H1 (cell line): Measurements from ENCODE around the gene EPHA3. TPM values are rescaled to one million over a fixed set of nuclear protein-coding genes. Genes with fewer than 3 reads are reported as not detected.

Experiments
- CTCF ChIA-PET: fragments of 300-600 bp; sonication (Branson Sonifier 250); formaldehyde crosslinking; loops from one replicate; lab custom pipeline; 2021; ENCODE audit not compliant: partially characterized antibody; lab: Charles Lee
- POLR2A ChIA-PET: fragments of 300-600 bp; sonication (Branson Sonifier 250); formaldehyde crosslinking; loops from one replicate; lab custom pipeline; 2021; ENCODE audit warnings: inconsistent platforms; ENCODE audit not compliant: partially characterized antibody; lab: Charles Lee
- DNase-seq, 2 experiments: peaks; one replicate each; pipeline versions ENCODE4 v3.0.0 to v3.0.0-alpha.2; 2010 to 2022; ENCODE audit warnings: low spot score in 2 of 2, low read depth in 1 of 2, mixed read lengths in 1 of 2
- FAIRE-seq: peaks from 2 replicates; lab custom pipeline; 2011; peaks lifted over from hg19 to GRCh38; lab: Jason Lieb, UNC
- H2AFZ ChIP-seq: 2 replicates; pipeline ENCODE4 v1.8.1; 2012; ENCODE audit warnings: low read length, inconsistent platforms
- H2AK5ac ChIP-seq: 2 replicates; pipeline ENCODE4 v1.6.1; 2013; ENCODE audit warnings: low read depth, low read length
- H2BK120ac ChIP-seq: replicated peaks from 2 replicates; pipeline ENCODE3; 2013; ENCODE audit warnings: low read depth, low read length, inconsistent platforms
- H2BK12ac ChIP-seq: 2 replicates; pipeline ENCODE4 v1.6.1; 2013; ENCODE audit warnings: low read depth, low read length
- H2BK15ac ChIP-seq: 2 replicates; pipeline ENCODE4 v1.6.1; 2013; ENCODE audit warnings: low read length
- H2BK20ac ChIP-seq: 2 replicates; pipeline ENCODE4 v1.6.1; 2013; ENCODE audit warnings: low read length
- H2BK5ac ChIP-seq: 2 replicates; pipeline ENCODE4 v1.6.1; 2013; ENCODE audit warnings: low read depth, low read length
- H3K14ac ChIP-seq: 2 replicates; pipeline ENCODE4 v1.6.1; 2013; ENCODE audit warnings: inconsistent platforms; ENCODE audit not compliant: insufficient read length
- H3K18ac ChIP-seq: 2 replicates; pipeline ENCODE4 v1.6.1; 2013; ENCODE audit warnings: low read length; ENCODE audit errors: extremely low read depth
- H3K23ac ChIP-seq: 2 replicates; pipeline ENCODE4 v1.6.1; 2013; ENCODE audit warnings: inconsistent platforms; ENCODE audit not compliant: insufficient read length
- H3K23me2 ChIP-seq: 2 replicates; pipeline ENCODE4 v1.6.1; 2013; ENCODE audit warnings: low read depth, low read length
- H3K27ac ChIP-seq: 2 replicates; pipeline ENCODE4 v1.6.1; 2011; ENCODE audit warnings: low read depth, low read length, inconsistent platforms
- H3K27me3 ChIP-seq, 4 experiments: replicated peaks in 1 of 4; 1 replicate in 1 of 4; 2 replicates in 3 of 4; pipeline versions ENCODE4 v1.6.1 to v1.8.1; 2011 to 2013; ENCODE audit warnings: low read length in 3 of 4, mild to moderate bottlenecking in 3 of 4, inconsistent platforms in 2 of 4, mixed read lengths in 2 of 4, moderate library complexity in 1 of 4; ENCODE audit not compliant: control insufficient read depth in 3 of 4, insufficient read depth in 3 of 4; ENCODE audit errors: extremely low read depth in 1 of 4
- H3K36me3 ChIP-seq, 4 experiments: 2 replicates each; pipeline versions ENCODE4 v1.6.1 to v1.8.1; 2011 to 2013; ENCODE audit warnings: mild to moderate bottlenecking in 4 of 4, low read length in 3 of 4, moderate library complexity in 2 of 4, control low read depth in 1 of 4, inconsistent platforms in 1 of 4; ENCODE audit not compliant: insufficient read depth in 4 of 4, control insufficient read depth in 2 of 4
- H3K4ac ChIP-seq: replicated peaks from 2 replicates; pipeline ENCODE3; 2013; ENCODE audit warnings: low read length, low read depth, mixed read lengths, inconsistent platforms; ENCODE audit not compliant: insufficient read length
- H3K4me1 ChIP-seq, 4 experiments: replicated peaks in 1 of 4; 1 replicate in 1 of 4; 2 replicates in 3 of 4; pipeline versions ENCODE4 v1.6.1 to v1.8.1; 2011 to 2013; ENCODE audit warnings: low read length in 3 of 4, inconsistent platforms in 2 of 4, mixed read lengths in 1 of 4; ENCODE audit not compliant: insufficient read depth in 4 of 4, control insufficient read depth in 3 of 4
- H3K4me2 ChIP-seq, 2 experiments: 2 replicates each; pipeline versions ENCODE4 v1.6.1 to v1.8.1; 2011 to 2013; ENCODE audit warnings: low read depth in 2 of 2, low read length in 2 of 2, control low read depth in 1 of 2, inconsistent platforms in 1 of 2, mild to moderate bottlenecking in 1 of 2; ENCODE audit not compliant: insufficient read depth in 1 of 2
- H3K4me3 ChIP-seq, 4 experiments: fragments of 200-600, 300-600 bp in 1 of 4; sonication (generic), shearing (Covaris generic), sonication (Bioruptor Twin) in 1 of 4; 2 replicates each; pipeline versions ENCODE4 v1.5.1 to v1.8.1; 2011 to 2016; ENCODE audit warnings: low read length in 4 of 4, low read depth in 3 of 4, control low read depth in 2 of 4, inconsistent platforms in 2 of 4, mild to moderate bottlenecking in 2 of 4, mixed read lengths in 1 of 4, moderate library complexity in 1 of 4; ENCODE audit not compliant: insufficient read depth in 2 of 4; ENCODE audit errors: extremely low read depth in 1 of 4
- H3K56ac ChIP-seq: replicated peaks from 2 replicates; pipeline ENCODE3; 2013; ENCODE audit warnings: low read depth, mild to moderate bottlenecking, mixed read lengths, low read length, inconsistent platforms; ENCODE audit not compliant: insufficient read length
- H3K79me1 ChIP-seq: 2 replicates; pipeline ENCODE4 v1.6.1; 2013; ENCODE audit warnings: low read depth, low read length, control low read depth
- H3K79me2 ChIP-seq, 2 experiments: 2 replicates each; pipeline versions ENCODE4 v1.6.1 to v1.8.1; 2012 to 2013; ENCODE audit warnings: low read length in 2 of 2, mild to moderate bottlenecking in 2 of 2, inconsistent platforms in 1 of 2; ENCODE audit not compliant: insufficient read depth in 2 of 2, control insufficient read depth in 1 of 2
- H3K9ac ChIP-seq, 4 experiments: replicated peaks in 1 of 4; 1 replicate in 1 of 4; 2 replicates in 3 of 4; pipeline versions ENCODE4 v1.6.1 to v1.8.1; 2011 to 2013; ENCODE audit warnings: low read depth in 3 of 4, low read length in 3 of 4, control low read depth in 2 of 4, mild to moderate bottlenecking in 2 of 4, moderate library complexity in 2 of 4, inconsistent platforms in 1 of 4; ENCODE audit errors: extremely low read depth in 1 of 4
- H3K9me3 ChIP-seq, 2 experiments: 2 replicates each; pipeline versions ENCODE4 v1.6.1 to v1.8.1; 2012 to 2013; ENCODE audit warnings: mild to moderate bottlenecking in 2 of 2, moderate library complexity in 2 of 2, control low read depth in 1 of 2, inconsistent platforms in 1 of 2, low read depth in 1 of 2, low read length in 1 of 2, mixed read lengths in 1 of 2; ENCODE audit not compliant: insufficient read depth in 2 of 2
- H4K20me1 ChIP-seq, 2 experiments: replicated peaks in 1 of 2; 2 replicates each; pipeline versions ENCODE3 to v1.8.1; 2011 to 2013; ENCODE audit warnings: inconsistent platforms in 2 of 2, low read length in 2 of 2, mild to moderate bottlenecking in 1 of 2; ENCODE audit not compliant: insufficient read depth in 2 of 2, control insufficient read depth in 1 of 2
- H4K5ac ChIP-seq: 2 replicates; pipeline ENCODE4 v1.6.1; 2013; ENCODE audit warnings: low read length, low read depth, mixed read lengths, inconsistent platforms; ENCODE audit not compliant: insufficient read length
- H4K8ac ChIP-seq: 2 replicates; pipeline ENCODE4 v1.8.0; 2013; ENCODE audit warnings: mild to moderate bottlenecking, moderate library complexity, low read length, inconsistent platforms; ENCODE audit not compliant: insufficient read depth; ENCODE audit errors: extremely low read depth
- H4K91ac ChIP-seq: replicated peaks from 2 replicates; pipeline ENCODE3; 2013; ENCODE audit warnings: low read length, mixed read lengths, inconsistent platforms; ENCODE audit not compliant: insufficient read length
- ATF2 ChIP-seq: IDR thresholded peaks from 2 replicates; pipeline ENCODE4 v1.6.1; 2012; ENCODE audit warnings: low read length, inconsistent platforms
- BRCA1 ChIP-seq: IDR thresholded peaks from 2 replicates; pipeline ENCODE4 v1.6.1; 2012; ENCODE audit warnings: low read depth, low read length, improper control_type of control experiment
- CREB1 ChIP-seq: IDR thresholded peaks from 2 replicates; pipeline ENCODE4 v1.6.1; 2012; ENCODE audit warnings: inconsistent platforms
- FOSL1 ChIP-seq: IDR thresholded peaks from 2 replicates; pipeline ENCODE4 v1.6.1; 2011; ENCODE audit warnings: mild to moderate bottlenecking, low read depth, low read length, moderate library complexity; ENCODE audit not compliant: insufficient read depth
- GABPA ChIP-seq: IDR thresholded peaks from 2 replicates; pipeline ENCODE4 v1.6.1; 2011; ENCODE audit warnings: mild to moderate bottlenecking, low read length, moderate library complexity, borderline replicate concordance; ENCODE audit not compliant: insufficient read depth
- HDAC2 ChIP-seq, 2 experiments: fragments of 300-600 bp in 1 of 2; sonication (generic) in 1 of 2; IDR thresholded peaks; 2 replicates each; pipeline ENCODE4 v1.6.1; 2011 to 2012; ENCODE audit warnings: low read depth in 2 of 2, low read length in 2 of 2, mild to moderate bottlenecking in 2 of 2, moderate library complexity in 2 of 2, borderline replicate concordance in 1 of 2, inconsistent platforms in 1 of 2
- JUND ChIP-seq: IDR thresholded peaks from 2 replicates; pipeline ENCODE4 v1.6.1; 2011; ENCODE audit warnings: mild to moderate bottlenecking, improper control_type of control experiment, low read length
- KDM5A ChIP-seq: fragments of 200-600 bp; IDR thresholded peaks from 2 replicates; pipeline ENCODE4 v1.7.1; 2012; ENCODE audit warnings: mild to moderate bottlenecking, low read length, inconsistent platforms, mixed read lengths
- RFX5 ChIP-seq: IDR thresholded peaks from 2 replicates; pipeline ENCODE4 v1.6.1; 2011; ENCODE audit warnings: low read depth, low read length, improper control_type of control experiment, borderline replicate concordance
- TAF1 ChIP-seq: IDR thresholded peaks from 2 replicates; pipeline ENCODE4 v1.6.1; 2011; ENCODE audit warnings: mild to moderate bottlenecking, low read depth, low read length
- USF2 ChIP-seq: IDR thresholded peaks from 2 replicates; pipeline ENCODE4 v1.6.1; 2011; ENCODE audit warnings: low read length, improper control_type of control experiment
- ZNF274 ChIP-seq: IDR thresholded peaks from 2 replicates; pipeline ENCODE4 v1.7.0; 2012; ENCODE audit warnings: low read length, borderline replicate concordance; ENCODE audit errors: extremely low read depth
- WGBS, 2 experiments: shearing (Covaris generic) in 1 of 2; methylation state at CpG; one replicate each; pipeline versions ENCODE4 v1.1.6 to v1.1.7; 2013 to 2015; ENCODE audit warnings: low lambda C conversion rate in 2 of 2, mixed read lengths in 2 of 2, inconsistent platforms in 1 of 2, low coverage in 1 of 2, missing lambda C conversion rate in 1 of 2; ENCODE audit not compliant: insufficient replicate concordance in 2 of 2, insufficient coverage in 1 of 2, insufficient read length in 1 of 2; ENCODE audit errors: extremely low coverage in 1 of 2, missing lambda C conversion rate in 1 of 2; 5-methylcytosine and 5-hydroxymethylcytosine counted together
- polyA plus RNA-seq, 7 experiments: library from polyadenylated mRNA; depleted of rRNA in 3 of 7; stranded (reverse) in 5 of 7; unstranded in 2 of 7; fragments of >200 nt in 5 of 7; fragments of 200-250 nt in 2 of 7; gene quantifications; 1 replicate in 5 of 7; 2 replicates in 1 of 7; 4 replicates in 1 of 7; pipeline versions ENCODE4 v1.2.1 to v1.2.3, GENCODE V29; 2011 to 2013; ENCODE audit warnings: missing spikeins in 2 of 7, mixed read lengths in 2 of 7
- total RNA-seq: library from RNA; stranded (reverse); fragmentation: NEBNext Ultra II Directional; extraction: Animal tissue kit (Norgen Biotek cat#: 25700); gene quantifications from 2 replicates; pipeline ENCODE4 v1.2.1, GENCODE V29; 2021

Gene EPHA3
- total and polyA plus RNA-seq, 2 of the 8 experiments (the other 6 are each of a cell fraction or from before 2014, with no cell fraction given), result 0.09 to 0.22 TPM

- TF ChIP-seq USF2 (no peak), FOSL1 (no peak), TAF1 (no peak), ATF2 (no peak), CREB1 (no peak), BRCA1 (no peak), KDM5A (no peak), HDAC2 (IDR thresholded peaks at IDR 0.05; ENCODE audit: borderline replicate concordance in 1 of 2, low read depth in 2 of 2, low read length in 2 of 2) (no peak), ZNF274 (no peak), JUND (no peak), GABPA (no peak), RFX5 (no peak)
- TF ChIP-seq, all 59 proteins: peak for 0
- FAIRE-seq (no peak), DNase-seq (no peak)
- no peak overlapping the region for H2AK5ac ChIP-seq
- H4K91ac ChIP-seq, result no peak overlapping the region
- H3K14ac ChIP-seq, result no peak overlapping the region
- ChIA-PET POLR2A (no interaction called here), CTCF (no interaction called here)
- H3K23ac ChIP-seq, result no peak overlapping the region
- no peaks in the 10 kb centered on the region for H4K20me1 ChIP-seq
- H3K4me1 ChIP-seq, result peaks cover 0 to 4% (median 0%) of the 10 kb centered on the region in 4 experiments; a peak in 3 of 7 replicates
- H2BK20ac ChIP-seq, result no peak overlapping the region
- no peaks in the 10 kb centered on the region for H3K79me2 ChIP-seq
- H3K27me3 ChIP-seq, result no peaks in the 10 kb centered on the region
- no peak overlapping the region for H2BK5ac ChIP-seq
- H3K4ac ChIP-seq, result no peak overlapping the region
- H3K9ac ChIP-seq, result no peak overlapping the region
- H3K4me3 ChIP-seq, result no peak overlapping the region
- H3K36me3 ChIP-seq, result no peaks in the 10 kb centered on the region
- H3K27ac ChIP-seq, result no peak overlapping the region
- H2BK15ac ChIP-seq, result no peak overlapping the region
- 93% methylated on average over 2 of the region's 2 CpGs; no CpG with 5 or more reads in 1 of the 2 experiments for WGBS, 2 experiments
- H3K23me2 ChIP-seq, result no peaks in the 10 kb centered on the region
- H4K8ac ChIP-seq, result no peak overlapping the region
- H3K4me2 ChIP-seq, result no peak overlapping the region
- no peak overlapping the region for H2BK12ac ChIP-seq
- H3K9me3 ChIP-seq, result no peaks in the 10 kb centered on the region
- no peaks in the 10 kb centered on the region for H3K79me1 ChIP-seq
- H4K5ac ChIP-seq, result no peak overlapping the region
- H2BK120ac ChIP-seq, result no peak overlapping the region
- no peak overlapping the region for H3K18ac ChIP-seq
- no peak overlapping the region for H3K56ac ChIP-seq
- H2AFZ ChIP-seq, result no peak overlapping the region
These were observed 52.2 kb downstream of the EPHA3 start for GRCh38 chr3:89159605-89160004.
